Measurements from ENCODE around the gene LIPC. TPM values are rescaled to one million over a fixed set of nuclear protein-coding genes. Genes with fewer than 3 reads are reported as not detected.

Gene LIPC
- total and polyA plus RNA-seq, 2 donors (not counting 3 experiments of a cell fraction or from before 2014, with no cell fraction given): not detected

- Histone ChIP-seq H3K9ac (replicated peaks; ENCODE audit: extremely low read depth, insufficient read depth, low read length) (no peak overlapping the region), H3K4me3 (replicated peaks in 1 of 3; ENCODE audit: insufficient read depth in 1 of 3, low read depth in 1 of 3, low read length in 3 of 3) (no peak overlapping the region), H3K9me1 (replicated peaks; ENCODE audit: control insufficient read depth, extremely low read depth, insufficient read depth, low read length) (no peaks in the 10 kb centered on the region), H3K4me1 (ENCODE audit: control insufficient read depth, extremely low read depth, insufficient read depth, low read length) (no peaks in the 10 kb centered on the region), H3K4me2 (ENCODE audit: insufficient read depth, low read length) (no peak overlapping the region), H3K27me3 (ENCODE audit: control insufficient read depth in 2 of 2, insufficient read depth in 2 of 2, low read length in 2 of 2) (peaks cover 0 to 21% of the 10 kb centered on the region in 2 experiments), H3K79me2 (ENCODE audit: control insufficient read depth, insufficient read depth, low read length) (no peaks in the 10 kb centered on the region), H3K36me3 (ENCODE audit: control insufficient read depth in 2 of 2, extremely low read depth in 1 of 2, insufficient read depth in 2 of 2, low read length in 2 of 2) (no peaks in the 10 kb centered on the region), H3K27ac (ENCODE audit: insufficient read depth, low read depth, low read length) (no peak overlapping the region), H3K9me3 (replicated peaks; ENCODE audit: control insufficient read depth, insufficient read depth, low read length) (no peaks in the 10 kb centered on the region), H4K20me1 (replicated peaks; ENCODE audit: control insufficient read depth, extremely low read depth, insufficient read depth, low read length) (no peaks in the 10 kb centered on the region), H2AFZ (ENCODE audit: low read depth, low read length) (no peak overlapping the region)
- DNase-seq (ENCODE audit: low read depth, low spot score) (no peak), FAIRE-seq (no peak)
- no TSS peak for BruUV-seq (replicated peaks)
- TF ChIP-seq MAX (IDR thresholded peaks at IDR 0.05; ENCODE audit: insufficient read depth, insufficient read length) (no peak), POLR2AphosphoS5 (IDR thresholded peaks at IDR 0.05; ENCODE audit: insufficient read depth, low read depth, low read length) (no peak), POLR2A (IDR thresholded peaks at IDR 0.05; ENCODE audit: low read depth, low read length) (no peak)
- dilution Hi-C loops (cut with MboI; ENCODE audit: extremely low pct_ligation_motif_present, low sequenced_read_pairs) (no loop called here), intact Hi-C loops (cut with micrococcal nuclease) (no loop called here)
- POLR2A ChIA-PET: no interaction called here
- CTCF ChIA-PET: interaction anchor here (1.0 to 1.5 kb wide), 2 partner anchors 13 to 15 kb away, joined by 3 read pairs; no protein-coding TSS in a partner anchor
These were observed 38.5 kb upstream of the LIPC start for GRCh38 chr15:58393241-58393662.

GRCh38 chr15:58396181-58396580 lies 35.6 kb upstream of the LIPC start:
- Histone ChIP-seq H2AFZ (ENCODE audit: low read depth, low read length) (no peak overlapping the region), H3K9me1 (replicated peaks; ENCODE audit: control insufficient read depth, extremely low read depth, insufficient read depth, low read length) (no peaks in the 10 kb centered on the region), H3K9me3 (replicated peaks; ENCODE audit: control insufficient read depth, insufficient read depth, low read length) (no peaks in the 10 kb centered on the region), H3K36me3 (ENCODE audit: control insufficient read depth in 2 of 2, extremely low read depth in 1 of 2, insufficient read depth in 2 of 2, low read length in 2 of 2) (no peaks in the 10 kb centered on the region), H3K9ac (replicated peaks; ENCODE audit: extremely low read depth, insufficient read depth, low read length) (no peak overlapping the region), H3K79me2 (ENCODE audit: control insufficient read depth, insufficient read depth, low read length) (no peaks in the 10 kb centered on the region), H3K4me3 (replicated peaks in 1 of 3; ENCODE audit: insufficient read depth in 1 of 3, low read depth in 1 of 3, low read length in 3 of 3) (no peak overlapping the region), H3K27me3 (ENCODE audit: control insufficient read depth in 2 of 2, insufficient read depth in 2 of 2, low read length in 2 of 2) (peaks cover 0 to 22% of the 10 kb centered on the region in 2 experiments), H4K20me1 (replicated peaks; ENCODE audit: control insufficient read depth, extremely low read depth, insufficient read depth, low read length) (no peaks in the 10 kb centered on the region), H3K4me2 (ENCODE audit: insufficient read depth, low read length) (no peak overlapping the region), H3K27ac (ENCODE audit: insufficient read depth, low read depth, low read length) (no peak overlapping the region), H3K4me1 (ENCODE audit: control insufficient read depth, extremely low read depth, insufficient read depth, low read length) (no peaks in the 10 kb centered on the region)
- dilution Hi-C loops (cut with MboI; ENCODE audit: extremely low pct_ligation_motif_present, low sequenced_read_pairs) (no loop called here), intact Hi-C loops (cut with micrococcal nuclease) (no loop called here)
- BruUV-seq (replicated peaks): no TSS peak
- TF ChIP-seq POLR2AphosphoS5 (IDR thresholded peaks at IDR 0.05; ENCODE audit: insufficient read depth, low read depth, low read length) (no peak), POLR2A (IDR thresholded peaks at IDR 0.05; ENCODE audit: low read depth, low read length) (no peak), GATA2 (IDR thresholded peaks at IDR 0.05; ENCODE audit: insufficient read depth, insufficient read length, low read depth, low read length) (no peak), MYC (IDR thresholded peaks at IDR 0.05; ENCODE audit: low read depth, low read length) (no peak), FOS (IDR thresholded peaks at IDR 0.05; ENCODE audit: borderline replicate concordance, insufficient read depth, low read length) (no peak), MAX (IDR thresholded peaks at IDR 0.05; ENCODE audit: insufficient read depth, insufficient read length) (no peak), EZH2 (IDR thresholded peaks at IDR 0.05; ENCODE audit: borderline replicate concordance, low read depth, low read length, severe bottlenecking) (no peak), JUN (IDR thresholded peaks at IDR 0.05; ENCODE audit: borderline replicate concordance, insufficient read depth, insufficient read length, low read depth) (no peak)
- TF ChIP-seq, protein P1, sequence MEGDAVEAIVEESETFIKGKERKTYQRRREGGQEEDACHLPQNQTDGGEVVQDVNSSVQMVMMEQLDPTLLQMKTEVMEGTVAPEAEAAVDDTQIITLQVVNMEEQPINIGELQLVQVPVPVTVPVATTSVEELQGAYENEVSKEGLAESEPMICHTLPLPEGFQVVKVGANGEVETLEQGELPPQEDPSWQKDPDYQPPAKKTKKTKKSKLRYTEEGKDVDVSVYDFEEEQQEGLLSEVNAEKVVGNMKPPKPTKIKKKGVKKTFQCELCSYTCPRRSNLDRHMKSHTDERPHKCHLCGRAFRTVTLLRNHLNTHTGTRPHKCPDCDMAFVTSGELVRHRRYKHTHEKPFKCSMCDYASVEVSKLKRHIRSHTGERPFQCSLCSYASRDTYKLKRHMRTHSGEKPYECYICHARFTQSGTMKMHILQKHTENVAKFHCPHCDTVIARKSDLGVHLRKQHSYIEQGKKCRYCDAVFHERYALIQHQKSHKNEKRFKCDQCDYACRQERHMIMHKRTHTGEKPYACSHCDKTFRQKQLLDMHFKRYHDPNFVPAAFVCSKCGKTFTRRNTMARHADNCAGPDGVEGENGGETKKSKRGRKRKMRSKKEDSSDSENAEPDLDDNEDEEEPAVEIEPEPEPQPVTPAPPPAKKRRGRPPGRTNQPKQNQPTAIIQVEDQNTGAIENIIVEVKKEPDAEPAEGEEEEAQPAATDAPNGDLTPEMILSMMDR (IDR thresholded peaks at IDR 0.05; ENCODE audit: extremely low read depth in 1 of 2, insufficient read depth in 1 of 2, low read depth in 1 of 2, low read length in 2 of 2): no peak
- POLR2A ChIA-PET: interaction anchor here (0.9 kb wide), 1 partner anchor 14 kb away, joined by 3 read pairs; no protein-coding TSS in a partner anchor
- FAIRE-seq: no peak
- CTCF ChIA-PET: no interaction called here
- no peak for DNase-seq (ENCODE audit: low read depth, low spot score)

Data from endothelial cell of umbilical vein (primary cell).